Eye (tissue), 1 donor: ENCODE data around the gene NAIF1.
"Not testable (repeated sequence)": the region's sequence is repeated elsewhere in the genome, so short reads cannot be mapped to it uniquely, and the experiment has no call there.

Experiments
- DNase-seq: peaks from one replicate; pipeline ENCODE4 v3.0.0-alpha.2; 2015

Gene NAIF1

GRCh38 chr9:128082151-128082550 is 15.0 kb upstream of the NAIF1 start:
- no peak for DNase-seq

GRCh38 chr9:128081056-128081455 is 13.9 kb upstream of the NAIF1 start:
- peak; percentile 81 for DNase-seq

GRCh38 chr9:128080206-128080605 is 13.1 kb upstream of the NAIF1 start:
- DNase-seq = no peak

- DNase-seq = no peak
These were observed 11.6 kb upstream of the NAIF1 start for GRCh38 chr9:128078504-128079434.

- no peak for DNase-seq
These were observed 10.9 kb upstream of the NAIF1 start for GRCh38 chr9:128077847-128078503.

- DNase-seq = no peak
These were observed 6.2 kb upstream of the NAIF1 start for GRCh38 chr9:128073253-128073886.

- peak; percentile 83 for DNase-seq
These were observed 5.3 kb upstream of the NAIF1 start for GRCh38 chr9:128072144-128073021.

- not testable (repeated sequence) for DNase-seq
These were observed 4.4 kb upstream of the NAIF1 start for GRCh38 chr9:128071475-128071874.

- DNase-seq = no peak
These were observed 3.8 kb upstream of the NAIF1 start for GRCh38 chr9:128070874-128071273.

- no peak for DNase-seq
These were observed 1.5 kb upstream of the NAIF1 start for GRCh38 chr9:128068386-128069205.

GRCh38 chr9:128067645-128068385 is 695 bp upstream of the NAIF1 start, which contains the start of gene SLC25A25:
SLC25A25 (plus strand) TSS chr9:128068232; CDS start chr9:128068320, 88 bp downstream.
- peak; percentile 100 for DNase-seq

- DNase-seq = no peak
These were observed 1.0 kb downstream of the NAIF1 start for GRCh38 chr9:128065907-128066712.

GRCh38 chr9:128062846-128063831 is 4.0 kb downstream of the NAIF1 start:
- DNase-seq = no peak

- DNase-seq = no peak
These were observed 4.8 kb downstream of the NAIF1 start for GRCh38 chr9:128062279-128062678.

GRCh38 chr9:128061275-128061960 is 5.7 kb downstream of the NAIF1 start:
- no peak for DNase-seq

GRCh38 chr9:128059365-128059983 is 7.6 kb downstream of the NAIF1 start:
- no peak for DNase-seq

- DNase-seq = no peak
These were observed 9.3 kb downstream of the NAIF1 start for GRCh38 chr9:128057724-128058409.
